B cell (primary cell): ENCODE measurements around the gene ERI3. TPM values are rescaled to one million over a fixed set of nuclear protein-coding genes. Genes with fewer than 3 reads are reported as not detected.

Experiments
- ATAC-seq: fragments of 200-7000 bp; cut with Tn5 transposase; one replicate; pipeline ENCODE4 v1.10.0; 2021; ENCODE audit warnings: low read depth, mild to moderate bottlenecking, moderate number of reproducible peaks, moderate library complexity
- CTCF ChIA-PET: fragments of 350-600 bp; sonication (Branson Sonifier 250); formaldehyde crosslinking; loops from one replicate; lab custom pipeline; 2021; ENCODE audit warnings: antibody characterized with exemption, inconsistent platforms; lab: Charles Lee
- POLR2A ChIA-PET: fragments of 350-600 bp; sonication (Branson Sonifier 250); formaldehyde crosslinking; loops from one replicate; lab custom pipeline; 2021; ENCODE audit warnings: antibody characterized with exemption; lab: Charles Lee
- DNase-seq: peaks from one replicate; pipeline ENCODE4 v3.0.0; 2013
- H2AFZ ChIP-seq: 2 replicates; pipeline ENCODE4 v1.6.1; 2012; ENCODE audit warnings: mild to moderate bottlenecking, low read depth, low read length; ENCODE audit not compliant: insufficient read depth, poor library complexity, severe bottlenecking
- H3K27ac ChIP-seq, 2 donors: 1 replicate in 1 of 2; 2 replicates in 1 of 2; pipeline ENCODE4 v1.5.1; 2012 to 2013; ENCODE audit warnings: low read length in 2 of 2, mild to moderate bottlenecking in 2 of 2, moderate library complexity in 1 of 2
- H3K27me3 ChIP-seq, 4 experiments: fragments of 200-600 bp in 1 of 4; sonication (generic) in 1 of 4; replicated peaks in 1 of 4; 1 replicate in 2 of 4; 2 replicates in 2 of 4; pipeline versions ENCODE4 v1.6.1 to v1.7.0; 2013 to 2016; ENCODE audit warnings: low read length in 3 of 4, mild to moderate bottlenecking in 2 of 4, mixed read lengths in 1 of 4, moderate library complexity in 1 of 4; ENCODE audit not compliant: insufficient read depth in 4 of 4, control insufficient read depth in 3 of 4; ENCODE audit errors: control extremely low read depth in 1 of 4
- H3K36me3 ChIP-seq, 2 experiments: replicated peaks in 1 of 2; 1 replicate in 1 of 2; 2 replicates in 1 of 2; pipeline versions ENCODE4 v1.6.1 to v1.7.1; 2013; ENCODE audit warnings: low read length in 1 of 2; ENCODE audit not compliant: insufficient read depth in 2 of 2, control insufficient read depth in 1 of 2; ENCODE audit errors: control extremely low read depth in 1 of 2, extremely low read depth in 1 of 2
- H3K4me1 ChIP-seq, 2 donors: fragments of 200-600 bp in 1 of 2; sonication (generic) in 1 of 2; 1 replicate in 1 of 2; 2 replicates in 1 of 2; pipeline versions ENCODE4 v1.5.1 to v1.6.1; 2013 to 2017; ENCODE audit warnings: low read length in 2 of 2; ENCODE audit not compliant: control insufficient read depth in 2 of 2, insufficient read depth in 2 of 2
- H3K4me2 ChIP-seq: replicated peaks from 2 replicates; pipeline ENCODE3; 2012; ENCODE audit warnings: mild to moderate bottlenecking, low read depth, low read length; ENCODE audit not compliant: poor library complexity, severe bottlenecking
- H3K4me3 ChIP-seq, 5 experiments: fragments of 200-600 bp in 1 of 5; sonication (generic) in 1 of 5; 1 replicate in 3 of 5; 2 replicates in 2 of 5; pipeline versions ENCODE4 v1.5.1 to v1.7.0; 2011 to 2016; ENCODE audit warnings: low read length in 4 of 5, mild to moderate bottlenecking in 4 of 5, low read depth in 2 of 5, control low read depth in 1 of 5, moderate library complexity in 1 of 5; ENCODE audit not compliant: insufficient read depth in 1 of 5; ENCODE audit errors: control extremely low read depth in 1 of 5, extremely low read depth in 1 of 5
- H3K79me2 ChIP-seq: fragments of 200-600 bp; sonication (generic); one replicate; pipeline ENCODE4 v1.6.0; 2016; ENCODE audit warnings: low read length; ENCODE audit not compliant: control insufficient read depth, insufficient read depth
- H3K9ac ChIP-seq: fragments of 200-600 bp; sonication (generic); 2 replicates; pipeline ENCODE4 v1.6.1; 2017; ENCODE audit warnings: mild to moderate bottlenecking, low read length, moderate library complexity
- H3K9me3 ChIP-seq, 3 donors: one replicate each; pipeline versions ENCODE4 v1.6.1 to v1.7.1; 2013; ENCODE audit warnings: low read length in 2 of 3; ENCODE audit not compliant: control insufficient read depth in 2 of 3, insufficient read depth in 1 of 3; ENCODE audit errors: control extremely low read depth in 1 of 3
- H4K20me1 ChIP-seq: 2 replicates; pipeline ENCODE4 v1.6.0; 2012; ENCODE audit warnings: mild to moderate bottlenecking, low read length; ENCODE audit not compliant: insufficient read depth, control insufficient read depth, poor library complexity, severe bottlenecking
- H3K27ac Mint-ChIP-seq: one replicate; pipeline ENCODE4 v1.8.0; 2021; ENCODE audit warnings: mixed read lengths
- H3K27me3 Mint-ChIP-seq: one replicate; pipeline ENCODE4 v1.8.0; 2021; ENCODE audit warnings: mixed read lengths
- H3K4me1 Mint-ChIP-seq: one replicate; pipeline ENCODE4 v1.8.0; 2021; ENCODE audit warnings: mixed read lengths
- H3K4me3 Mint-ChIP-seq: one replicate; pipeline ENCODE4 v1.8.0; 2021; ENCODE audit warnings: mixed read lengths
- H3K9me3 Mint-ChIP-seq: one replicate; pipeline ENCODE4 v1.8.0; 2022; ENCODE audit warnings: mixed read lengths; ENCODE audit not compliant: insufficient read depth
- CTCF ChIP-seq: fragments of 200-600 bp; IDR thresholded peaks from one replicate; pipeline ENCODE4 v1.8.0; 2022; ENCODE audit warnings: antibody characterized with exemption, mild to moderate bottlenecking
- EZH2 ChIP-seq: IDR thresholded peaks from 2 replicates; pipeline ENCODE4 v1.6.1; 2012; ENCODE audit warnings: borderline replicate concordance, low read depth, mild to moderate bottlenecking, moderate library complexity, low read length; ENCODE audit not compliant: insufficient read depth, poor library complexity, severe bottlenecking
- WGBS: methylation state at CpG from one replicate; pipeline ENCODE4 v1.1.5; 2013; ENCODE audit warnings: missing lambda C conversion rate; ENCODE audit not compliant: insufficient coverage; 5-methylcytosine and 5-hydroxymethylcytosine counted together
- intact Hi-C: fragments of 100-400 bp; cut with micrococcal nuclease; formaldehyde crosslinking; loops from one replicate; pipeline ENCODE4 v1.10.0; 2022
- polyA plus RNA-seq: library from polyadenylated mRNA; depleted of rRNA; stranded (reverse); fragments of >200 nt; gene quantifications from 2 replicates; pipeline ENCODE4 v1.2.3, GENCODE V29; 2012
- total RNA-seq, 2 donors: library from RNA; stranded (reverse); fragments of 120-200 nt in 1 of 2; gene quantifications; 1 replicate in 1 of 2; 2 replicates in 1 of 2; pipeline versions ENCODE4 v1.2.3 to v1.2.4, GENCODE V29; 2013 to 2022

The ERI3 gene
- total and polyA plus RNA-seq, 2 donors (not counting 1 experiment from before 2014, with no cell fraction given), result 37.5 to 53.9 TPM

GRCh38 chr1:44366371-44366975 lies 11.4 kb upstream of the ERI3 start:
- H3K9ac ChIP-seq, result no peak overlapping the region
- no peak overlapping the region for H3K4me2 ChIP-seq
- intact Hi-C loops, result no loop called here
- no peak overlapping the region for H3K4me3 ChIP-seq
- TF ChIP-seq CTCF, result no peak
- TF ChIP-seq EZH2, result no peak
- H3K36me3 ChIP-seq, result no peaks in the 10 kb centered on the region
- 89% methylated on average over 7 of the region's 7 CpGs for WGBS
- DNase-seq (no peak), ATAC-seq (no peak)
- Mint-ChIP-seq H3K4me3 (no peak overlapping the region), H3K27me3 (peaks cover 13% of the 10 kb centered on the region), H3K9me3 (no peaks in the 10 kb centered on the region), H3K4me1 (peaks cover 10% of the 10 kb centered on the region), H3K27ac (no peak overlapping the region)
- ChIA-PET POLR2A (no interaction called here), CTCF (no interaction called here)
- H3K9me3 ChIP-seq, result no peaks in the 10 kb centered on the region
- no peaks in the 10 kb centered on the region for H3K27me3 ChIP-seq
- no peaks in the 10 kb centered on the region for H4K20me1 ChIP-seq
- H3K4me1 ChIP-seq, result peaks cover 0 to 5% of the 10 kb centered on the region in 2 donors
- H3K27ac ChIP-seq, result no peak overlapping the region
- no peaks in the 10 kb centered on the region for H3K79me2 ChIP-seq
- no peak overlapping the region for H2AFZ ChIP-seq

- Histone ChIP-seq H3K4me1 (peaks cover 0 to 5% of the 10 kb centered on the region in 2 donors), H3K9me3 (no peaks in the 10 kb centered on the region), H3K4me2 (no peak overlapping the region), H3K9ac (no peak overlapping the region), H4K20me1 (no peaks in the 10 kb centered on the region), H3K27me3 (no peaks in the 10 kb centered on the region), H3K27ac (no peak overlapping the region), H3K36me3 (no peaks in the 10 kb centered on the region), H3K79me2 (no peaks in the 10 kb centered on the region), H2AFZ (no peak overlapping the region), H3K4me3 (no peak overlapping the region)
- CTCF ChIA-PET, result no interaction called here
- 82% methylated on average over 3 of the region's 4 CpGs for WGBS
- Mint-ChIP-seq H3K27ac (no peak overlapping the region), H3K4me1 (peaks cover 10% of the 10 kb centered on the region), H3K9me3 (no peaks in the 10 kb centered on the region), H3K4me3 (no peak overlapping the region), H3K27me3 (peaks cover under 1% of the 10 kb centered on the region)
- TF ChIP-seq CTCF, result no peak
- no peak for TF ChIP-seq EZH2
- intact Hi-C loops, result no loop called here
- no peak for DNase-seq
- POLR2A ChIA-PET, result no interaction called here
- no peak for ATAC-seq
Measured at GRCh38 chr1:44361478-44361877, 6.4 kb upstream of the ERI3 start.
